Neural cell (in vitro differentiated cells): Measurements from ENCODE around the gene LRP1. TPM values are rescaled to one million over a fixed set of nuclear protein-coding genes. Genes with fewer than 3 reads are reported as not detected.

Source experiments
- H2AFZ ChIP-seq: fragments of 200-600, 300-800 bp; sonication (generic), shearing (Covaris generic); 2 replicates; pipeline ENCODE4 v1.6.0; 2014; ENCODE audit warnings: low read depth, mild to moderate bottlenecking, antibody characterized with exemption, low read length, moderate library complexity
- H3F3A ChIP-seq: fragments of 200-600 bp; shearing (Covaris generic); 2 replicates; pipeline ENCODE4 v1.6.1; 2016; ENCODE audit warnings: mild to moderate bottlenecking, moderate library complexity, mixed read lengths, antibody characterized with exemption, low read length; ENCODE audit not compliant: insufficient read depth, poor library complexity, severe bottlenecking
- H3K27ac ChIP-seq: fragments of 200-600, 300-800 bp; sonication (generic), shearing (Covaris generic); 2 replicates; pipeline ENCODE4 v1.5.1; 2014; ENCODE audit warnings: mild to moderate bottlenecking, low read length, moderate library complexity
- H3K27me3 ChIP-seq: fragments of 300-800, 200-600 bp; sonication (generic), shearing (Covaris generic); 2 replicates; pipeline ENCODE4 v1.6.0; 2014; ENCODE audit warnings: mild to moderate bottlenecking, low read depth, low read length, moderate library complexity; ENCODE audit not compliant: insufficient read depth
- H3K36me3 ChIP-seq: fragments of 300-800, 200-600 bp; sonication (generic), shearing (Covaris generic); 2 replicates; pipeline ENCODE4 v1.5.1; 2014; ENCODE audit warnings: mild to moderate bottlenecking, antibody characterized with exemption, low read length, moderate library complexity; ENCODE audit not compliant: insufficient read depth
- H3K4me2 ChIP-seq: fragments of 300-800, 200-600 bp; sonication (generic), shearing (Covaris generic); 2 replicates; pipeline ENCODE4 v1.6.0; 2014; ENCODE audit warnings: mild to moderate bottlenecking, low read length
- H3K4me3 ChIP-seq: fragments of 300-800, 200-600 bp; sonication (generic), shearing (Covaris generic); 2 replicates; pipeline ENCODE4 v1.5.1; 2014; ENCODE audit warnings: mild to moderate bottlenecking, low read length, moderate library complexity
- H3K79me2 ChIP-seq: fragments of 200-600 bp; shearing (Covaris generic); replicated peaks from 2 replicates; pipeline ENCODE4 v1.6.0; 2014; ENCODE audit warnings: mild to moderate bottlenecking, low read length, moderate library complexity; ENCODE audit not compliant: insufficient read depth
- H3K9ac ChIP-seq: fragments of 300-800, 200-600 bp; sonication (generic), shearing (Covaris generic); 2 replicates; pipeline ENCODE4 v1.6.1; 2016; ENCODE audit warnings: mild to moderate bottlenecking, low read length, mixed read lengths
- H3K9me2 ChIP-seq: fragments of 200-600 bp; shearing (Covaris generic); 2 replicates; pipeline ENCODE4 v1.6.1; 2016; ENCODE audit warnings: mild to moderate bottlenecking, low read length, mixed read lengths; ENCODE audit not compliant: insufficient read depth
- H3K9me3 ChIP-seq: fragments of 200-600, 300-800 bp; sonication (generic), shearing (Covaris generic); 2 replicates; pipeline ENCODE4 v1.6.1; 2016; ENCODE audit warnings: mild to moderate bottlenecking, mixed run types, low read length, moderate library complexity, mixed read lengths
- H4K20me1 ChIP-seq: fragments of 200-600 bp; shearing (Covaris generic); 2 replicates; pipeline ENCODE4 v1.6.1; 2016; ENCODE audit warnings: mild to moderate bottlenecking, mixed run types; ENCODE audit not compliant: insufficient read depth
- CTCF ChIP-seq: fragments of 450-650 bp; IDR thresholded peaks from 2 replicates; pipeline ENCODE4 v1.5.1; 2014; ENCODE audit warnings: antibody characterized with exemption, mild to moderate bottlenecking, moderate library complexity; ENCODE audit not compliant: poor library complexity, severe bottlenecking
- EZH2 ChIP-seq: fragments of 200-600, 300-800 bp; shearing (Covaris generic), sonication (generic); IDR thresholded peaks from 2 replicates; pipeline ENCODE4 v1.6.1; 2014; ENCODE audit warnings: antibody characterized with exemption, low read length, borderline replicate concordance, mild to moderate bottlenecking; ENCODE audit not compliant: insufficient read depth, poor library complexity, severe bottlenecking
- MXI1 ChIP-seq: fragments of 450-650 bp; conservative IDR thresholded peaks from 2 replicates; pipeline ENCODE4 v1.6.1; 2014; ENCODE audit warnings: antibody characterized with exemption, mild to moderate bottlenecking; ENCODE audit not compliant: poor library complexity, severe bottlenecking
- POLR2AphosphoS5 ChIP-seq: IDR thresholded peaks from 2 replicates; pipeline ENCODE4 v1.6.1; 2012
- SMC3 ChIP-seq: fragments of 450-650 bp; conservative IDR thresholded peaks from 2 replicates; pipeline ENCODE4 v1.6.1; 2014; ENCODE audit warnings: antibody characterized with exemption, mild to moderate bottlenecking, moderate library complexity; ENCODE audit not compliant: poor library complexity
- TAF1 ChIP-seq: IDR thresholded peaks from 2 replicates; pipeline ENCODE4 v1.6.1; 2012; ENCODE audit warnings: low read depth
- polyA plus RNA-seq: library from polyadenylated mRNA; depleted of rRNA; stranded (reverse); fragments of >200 nt; gene quantifications from 2 replicates; pipeline ENCODE4 v1.2.3, GENCODE V29; 2014
- TF ChIP-seq, protein P1 (sequence below): IDR thresholded peaks from 2 replicates; pipeline ENCODE4 v1.6.1; 2012; ENCODE audit warnings: borderline replicate concordance

Gene LRP1
- polyA plus RNA-seq, 1 donor from 2014 or later = 18.2 TPM

DNA sequence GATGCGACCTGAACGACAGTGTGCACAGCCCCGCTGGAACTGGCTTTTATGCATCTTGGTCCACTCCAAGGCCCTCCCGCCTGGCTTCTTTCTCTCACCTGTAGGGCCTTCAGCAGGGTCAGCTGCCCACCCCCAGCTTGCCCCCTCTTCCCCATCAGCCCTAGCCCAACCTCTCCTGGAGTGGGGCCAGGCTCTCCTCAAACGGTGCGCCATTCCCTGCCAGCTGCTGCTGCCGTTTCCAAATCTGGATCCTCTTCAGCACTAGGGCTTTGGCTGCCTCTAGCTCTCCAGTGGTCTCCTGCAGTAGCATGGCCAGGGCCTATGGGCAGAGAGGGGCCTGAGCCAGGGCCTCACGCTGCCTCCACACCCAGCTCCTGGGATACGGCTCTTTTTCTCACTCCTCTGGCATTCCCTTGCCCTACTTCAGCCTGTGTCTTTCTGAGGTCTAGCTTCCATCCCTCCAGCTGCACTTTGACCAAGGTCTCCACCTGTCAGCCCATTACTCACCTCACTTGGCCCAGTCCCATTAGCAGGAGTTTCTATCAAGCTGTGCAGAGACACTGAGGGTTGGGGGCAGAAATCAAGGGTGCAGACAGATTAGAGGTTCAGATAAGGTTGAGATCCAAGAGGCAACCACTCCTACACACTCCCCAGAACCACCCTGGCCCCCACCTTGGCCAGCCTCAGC lies 22.1 kb upstream of the LRP1 start:
- Histone ChIP-seq H4K20me1 (no peaks in the 10 kb centered on the region), H3K36me3 (no peaks in the 10 kb centered on the region), H3K4me3 (no peak overlapping the region), H2AFZ (no peak overlapping the region), H3K27ac (no peak overlapping the region), H3K4me2 (no peak overlapping the region), H3K9me3 (no peaks in the 10 kb centered on the region), H3K9me2 (no peaks in the 10 kb centered on the region), H3F3A (no peaks in the 10 kb centered on the region), H3K9ac (no peak overlapping the region), H3K79me2 (no peaks in the 10 kb centered on the region), H3K27me3 (no peaks in the 10 kb centered on the region)
- TF ChIP-seq CTCF = no peak
- TF ChIP-seq, protein P1, sequence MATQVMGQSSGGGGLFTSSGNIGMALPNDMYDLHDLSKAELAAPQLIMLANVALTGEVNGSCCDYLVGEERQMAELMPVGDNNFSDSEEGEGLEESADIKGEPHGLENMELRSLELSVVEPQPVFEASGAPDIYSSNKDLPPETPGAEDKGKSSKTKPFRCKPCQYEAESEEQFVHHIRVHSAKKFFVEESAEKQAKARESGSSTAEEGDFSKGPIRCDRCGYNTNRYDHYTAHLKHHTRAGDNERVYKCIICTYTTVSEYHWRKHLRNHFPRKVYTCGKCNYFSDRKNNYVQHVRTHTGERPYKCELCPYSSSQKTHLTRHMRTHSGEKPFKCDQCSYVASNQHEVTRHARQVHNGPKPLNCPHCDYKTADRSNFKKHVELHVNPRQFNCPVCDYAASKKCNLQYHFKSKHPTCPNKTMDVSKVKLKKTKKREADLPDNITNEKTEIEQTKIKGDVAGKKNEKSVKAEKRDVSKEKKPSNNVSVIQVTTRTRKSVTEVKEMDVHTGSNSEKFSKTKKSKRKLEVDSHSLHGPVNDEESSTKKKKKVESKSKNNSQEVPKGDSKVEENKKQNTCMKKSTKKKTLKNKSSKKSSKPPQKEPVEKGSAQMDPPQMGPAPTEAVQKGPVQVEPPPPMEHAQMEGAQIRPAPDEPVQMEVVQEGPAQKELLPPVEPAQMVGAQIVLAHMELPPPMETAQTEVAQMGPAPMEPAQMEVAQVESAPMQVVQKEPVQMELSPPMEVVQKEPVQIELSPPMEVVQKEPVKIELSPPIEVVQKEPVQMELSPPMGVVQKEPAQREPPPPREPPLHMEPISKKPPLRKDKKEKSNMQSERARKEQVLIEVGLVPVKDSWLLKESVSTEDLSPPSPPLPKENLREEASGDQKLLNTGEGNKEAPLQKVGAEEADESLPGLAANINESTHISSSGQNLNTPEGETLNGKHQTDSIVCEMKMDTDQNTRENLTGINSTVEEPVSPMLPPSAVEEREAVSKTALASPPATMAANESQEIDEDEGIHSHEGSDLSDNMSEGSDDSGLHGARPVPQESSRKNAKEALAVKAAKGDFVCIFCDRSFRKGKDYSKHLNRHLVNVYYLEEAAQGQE = no peak

GRCh38 chr12:57107456-57108155 lies 20.7 kb upstream of the LRP1 start:
- Histone ChIP-seq H3K27ac (no peak overlapping the region), H3K9ac (no peak overlapping the region), H3K9me3 (no peaks in the 10 kb centered on the region), H2AFZ (no peak overlapping the region), H3K4me3 (no peak overlapping the region), H3F3A (no peaks in the 10 kb centered on the region), H3K4me2 (no peak overlapping the region), H3K9me2 (no peaks in the 10 kb centered on the region), H3K36me3 (no peaks in the 10 kb centered on the region), H3K79me2 (no peaks in the 10 kb centered on the region), H3K27me3 (no peaks in the 10 kb centered on the region), H4K20me1 (no peaks in the 10 kb centered on the region)
- no peak for TF ChIP-seq SMC3

DNA sequence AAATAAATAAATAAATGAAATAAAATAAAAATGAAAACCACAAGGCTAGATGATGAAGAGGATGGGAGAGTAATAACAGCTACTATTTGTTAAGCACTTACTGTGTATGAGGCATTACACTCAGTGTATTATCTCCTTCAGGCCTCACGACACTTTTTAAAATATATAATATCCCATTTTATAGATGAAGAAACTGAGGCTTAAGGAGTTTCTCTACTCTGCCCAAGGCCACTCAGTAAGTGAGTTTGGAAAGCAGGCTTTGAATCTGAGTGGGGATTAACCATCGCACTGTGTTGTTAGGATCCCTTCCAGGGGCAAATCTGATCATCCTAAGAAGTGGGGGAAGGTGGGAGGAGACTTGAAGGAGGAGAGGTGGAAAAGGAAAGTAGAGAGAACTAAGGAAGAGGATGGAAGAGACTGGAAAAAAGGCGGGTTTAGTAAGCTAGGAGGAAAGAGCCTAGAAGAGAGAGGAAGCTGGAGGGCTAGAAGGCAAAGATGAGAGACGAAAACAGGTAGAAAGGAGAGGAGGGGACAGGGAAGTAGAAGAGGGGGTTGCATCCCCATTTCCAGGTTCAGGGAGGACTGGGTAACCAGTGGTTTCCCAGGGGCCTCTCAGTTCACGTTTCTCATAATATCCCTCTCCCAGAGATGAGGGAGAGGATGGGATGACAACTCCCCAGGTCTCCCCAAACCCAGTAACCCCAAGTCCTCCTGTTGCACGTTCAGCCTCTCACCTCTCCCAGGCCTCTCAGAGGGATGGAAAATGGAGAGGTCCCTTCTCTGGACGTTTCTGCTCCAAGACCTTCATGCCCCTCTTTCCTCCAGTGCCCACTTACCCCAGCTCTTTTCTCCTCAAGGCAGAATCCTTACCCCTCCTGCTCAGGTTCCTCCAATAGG lies 18.8 kb upstream of the LRP1 start:
- Histone ChIP-seq H3K9me3 (no peaks in the 10 kb centered on the region), H3K9ac (no peak overlapping the region), H3K79me2 (no peaks in the 10 kb centered on the region), H4K20me1 (no peaks in the 10 kb centered on the region), H2AFZ (no peak overlapping the region), H3F3A (no peaks in the 10 kb centered on the region), H3K4me2 (no peak overlapping the region), H3K9me2 (no peaks in the 10 kb centered on the region), H3K27me3 (no peaks in the 10 kb centered on the region), H3K27ac (no peak overlapping the region), H3K36me3 (no peaks in the 10 kb centered on the region), H3K4me3 (no peak overlapping the region)
- no peak for TF ChIP-seq CTCF
- no peak for TF ChIP-seq POLR2AphosphoS5
- no peak for TF ChIP-seq SMC3
- TF ChIP-seq, protein P1 = no peak
- no peak for TF ChIP-seq EZH2
- TF ChIP-seq TAF1 = no peak
- no peak for TF ChIP-seq MXI1
